Breast epithelium (tissue), 4 donors: ENCODE data around the gene TIMP1. TPM values are rescaled to one million over a fixed set of nuclear protein-coding genes. Genes with fewer than 3 reads are reported as not detected.

Source experiments
- DNase-seq, 2 donors: peaks; one replicate each; pipeline ENCODE4 v3.0.0-alpha.2; 2019; ENCODE audit warnings: low spot score in 2 of 2
- H3K27ac ChIP-seq, 2 donors: fragments of 200-600 bp; sonication (generic) in 1 of 2; one replicate each; pipeline ENCODE4 v1.5.1; 2016 to 2019; ENCODE audit warnings: mild to moderate bottlenecking in 1 of 2
- H3K27me3 ChIP-seq, 2 donors: fragments of 200-600 bp; sonication (generic) in 1 of 2; one replicate each; pipeline versions ENCODE4 v1.5.1 to v1.6.0; 2017 to 2019; ENCODE audit warnings: control low read depth in 1 of 2, mild to moderate bottlenecking in 1 of 2
- H3K36me3 ChIP-seq: fragments of 200-600 bp; one replicate; pipeline ENCODE4 v1.5.1; 2019
- H3K4me1 ChIP-seq, 2 donors: fragments of 200-600 bp; sonication (generic); one replicate each; pipeline ENCODE4 v1.5.1; 2016 to 2019; ENCODE audit warnings: control low read depth in 1 of 2
- H3K4me3 ChIP-seq, 3 donors: fragments of 200-600 bp; sonication (generic); 1 replicate in 2 of 3; 2 replicates in 1 of 3; pipeline ENCODE4 v1.5.1; 2016 to 2019; ENCODE audit warnings: mild to moderate bottlenecking in 3 of 3, moderate library complexity in 2 of 3
- H3K9me3 ChIP-seq, 2 donors: fragments of 200-600 bp; sonication (generic) in 1 of 2; one replicate each; pipeline ENCODE4 v1.5.1; 2016 to 2019; ENCODE audit warnings: control low read depth in 1 of 2
- POLR2A ChIP-seq: fragments of 450-650 bp; IDR thresholded peaks from one replicate; pipeline ENCODE4 v1.6.1; 2016; ENCODE audit warnings: antibody characterized with exemption, mild to moderate bottlenecking, moderate library complexity
- POLR2AphosphoS5 ChIP-seq, 3 donors: sonication (generic); formaldehyde crosslinking; IDR thresholded peaks; one replicate each; pipeline ENCODE4 v1.6.1; 2017; ENCODE audit warnings: antibody characterized with exemption in 3 of 3
- intact Hi-C: fragments of 100-400 bp; cut with DNase I; formaldehyde crosslinking; loops from one replicate; pipeline ENCODE4 v1.15.1; 2023; ENCODE audit warnings: low total_unique reads
- total RNA-seq, 3 donors: library from RNA; depleted of rRNA; stranded (reverse); fragments of >200 nt; gene quantifications; one replicate each; pipeline ENCODE4 v1.1.0, GENCODE V29; 2016
- TF ChIP-seq, protein P1 (sequence below), 3 donors: fragments of 450-650 bp; IDR thresholded peaks; one replicate each; pipeline ENCODE4 v1.5.1; 2016 to 2017; ENCODE audit warnings: antibody characterized with exemption in 3 of 3, mild to moderate bottlenecking in 3 of 3, moderate library complexity in 3 of 3

The TIMP1 gene
- total RNA-seq, 3 donors from 2014 or later, result 85.9 to 225 (median 180) TPM

DNA sequence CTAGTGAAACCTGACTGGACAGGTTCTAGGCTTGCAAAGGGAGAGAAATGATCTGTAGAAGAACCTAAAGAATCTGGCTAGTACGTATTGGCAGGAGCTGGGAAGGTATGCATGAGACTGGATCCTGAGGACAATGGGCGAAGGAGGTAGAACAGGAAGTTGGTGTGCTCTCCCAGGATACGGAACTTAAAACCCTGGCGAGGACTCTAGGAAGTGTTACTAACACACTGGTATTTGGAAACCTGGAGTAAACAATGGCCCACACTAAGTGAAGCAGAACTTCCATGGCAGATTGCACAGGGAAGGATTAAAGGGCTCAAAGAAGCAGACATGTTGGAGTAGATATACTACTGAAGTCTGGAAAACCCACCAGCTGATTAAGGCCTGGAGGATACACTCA lies 28.3 kb downstream of the TIMP1 start:
- H3K4me1 ChIP-seq, result no peaks in the 10 kb centered on the region
- TF ChIP-seq POLR2A (no peak), POLR2AphosphoS5 (IDR thresholded peaks at IDR 0.05) (no peak)
- TF ChIP-seq, protein P1, sequence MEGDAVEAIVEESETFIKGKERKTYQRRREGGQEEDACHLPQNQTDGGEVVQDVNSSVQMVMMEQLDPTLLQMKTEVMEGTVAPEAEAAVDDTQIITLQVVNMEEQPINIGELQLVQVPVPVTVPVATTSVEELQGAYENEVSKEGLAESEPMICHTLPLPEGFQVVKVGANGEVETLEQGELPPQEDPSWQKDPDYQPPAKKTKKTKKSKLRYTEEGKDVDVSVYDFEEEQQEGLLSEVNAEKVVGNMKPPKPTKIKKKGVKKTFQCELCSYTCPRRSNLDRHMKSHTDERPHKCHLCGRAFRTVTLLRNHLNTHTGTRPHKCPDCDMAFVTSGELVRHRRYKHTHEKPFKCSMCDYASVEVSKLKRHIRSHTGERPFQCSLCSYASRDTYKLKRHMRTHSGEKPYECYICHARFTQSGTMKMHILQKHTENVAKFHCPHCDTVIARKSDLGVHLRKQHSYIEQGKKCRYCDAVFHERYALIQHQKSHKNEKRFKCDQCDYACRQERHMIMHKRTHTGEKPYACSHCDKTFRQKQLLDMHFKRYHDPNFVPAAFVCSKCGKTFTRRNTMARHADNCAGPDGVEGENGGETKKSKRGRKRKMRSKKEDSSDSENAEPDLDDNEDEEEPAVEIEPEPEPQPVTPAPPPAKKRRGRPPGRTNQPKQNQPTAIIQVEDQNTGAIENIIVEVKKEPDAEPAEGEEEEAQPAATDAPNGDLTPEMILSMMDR (IDR thresholded peaks at IDR 0.05), result no peak
- H3K27ac ChIP-seq, result no peak overlapping the region
- intact Hi-C loops, result no loop called here
- no peak for DNase-seq
- no peaks in the 10 kb centered on the region for H3K36me3 ChIP-seq
- H3K9me3 ChIP-seq, result peaks cover 0 to 4% of the 10 kb centered on the region in 2 donors
- peaks cover 0 to 41% of the 10 kb centered on the region in 2 donors for H3K27me3 ChIP-seq
- H3K4me3 ChIP-seq, result no peak overlapping the region

GRCh38 chrX:47611489-47611888 lies 29.3 kb downstream of the TIMP1 start:
- intact Hi-C loops, result no loop called here
- H3K4me1 ChIP-seq, result no peaks in the 10 kb centered on the region
- H3K27me3 ChIP-seq, result peaks cover 0 to 46% of the 10 kb centered on the region in 2 donors
- H3K9me3 ChIP-seq, result peaks cover 0 to 4% of the 10 kb centered on the region in 2 donors
- TF ChIP-seq POLR2A (no peak), POLR2AphosphoS5 (IDR thresholded peaks at IDR 0.05) (no peak)
- TF ChIP-seq, protein P1 (IDR thresholded peaks at IDR 0.05), result no peak
- no peak overlapping the region for H3K4me3 ChIP-seq
- H3K36me3 ChIP-seq, result no peaks in the 10 kb centered on the region
- H3K27ac ChIP-seq, result no peak overlapping the region
- no peak for DNase-seq

- peaks cover 0 to 49% of the 10 kb centered on the region in 2 donors for H3K27me3 ChIP-seq
- no peak overlapping the region for H3K4me3 ChIP-seq
- H3K27ac ChIP-seq, result no peak overlapping the region
- H3K36me3 ChIP-seq, result no peaks in the 10 kb centered on the region
- peaks cover 0 to 4% of the 10 kb centered on the region in 2 donors for H3K9me3 ChIP-seq
- intact Hi-C loops, result no loop called here
- no peaks in the 10 kb centered on the region for H3K4me1 ChIP-seq
- DNase-seq, result no peak
- TF ChIP-seq POLR2A, result no peak
- no peak for TF ChIP-seq POLR2AphosphoS5 (IDR thresholded peaks at IDR 0.05)
- TF ChIP-seq, protein P1 (IDR thresholded peaks at IDR 0.05), result no peak
Observed at GRCh38 chrX:47611926-47612325, 29.7 kb downstream of the TIMP1 start.

- Histone ChIP-seq H3K4me1 (no peaks in the 10 kb centered on the region), H3K4me3 (no peak overlapping the region), H3K36me3 (no peaks in the 10 kb centered on the region), H3K27ac (no peak overlapping the region), H3K27me3 (peaks cover 0 to 49% of the 10 kb centered on the region in 2 donors), H3K9me3 (peaks cover 0 to 4% of the 10 kb centered on the region in 2 donors)
- no peak for DNase-seq
- TF ChIP-seq, protein P1 (IDR thresholded peaks at IDR 0.05), result no peak
- no peak for TF ChIP-seq POLR2A
- no peak for TF ChIP-seq POLR2AphosphoS5 (IDR thresholded peaks at IDR 0.05)
- intact Hi-C loops, result no loop called here
Observed at GRCh38 chrX:47612418-47612817, 30.2 kb downstream of the TIMP1 start.

GRCh38 chrX:47613082-47613481 lies 30.8 kb downstream of the TIMP1 start:
- no peak overlapping the region for H3K27ac ChIP-seq
- intact Hi-C loops, result no loop called here
- no peak for DNase-seq

More at GRCh38 chrX:47613082-47613481, 30.8 kb downstream of the TIMP1 start:
- H3K9me3 ChIP-seq, result peaks cover 0 to 4% of the 10 kb centered on the region in 2 donors
- peaks cover 0 to 49% of the 10 kb centered on the region in 2 donors for H3K27me3 ChIP-seq
- no peaks in the 10 kb centered on the region for H3K36me3 ChIP-seq
- no peak overlapping the region for H3K4me3 ChIP-seq
- no peak for TF ChIP-seq POLR2A
- TF ChIP-seq, protein P1 (IDR thresholded peaks at IDR 0.05), result no peak
- no peak for TF ChIP-seq POLR2AphosphoS5 (IDR thresholded peaks at IDR 0.05)
- no peaks in the 10 kb centered on the region for H3K4me1 ChIP-seq
